HG02571 (cell line): Measurements from ENCODE around the gene DLGAP1.

Source experiments
- ATAC-seq: cut with Tn5 transposase; IDR thresholded peaks from one replicate; pipeline ENCODE4 v1.9.1; 2021; ENCODE audit warnings: mild to moderate bottlenecking, moderate library complexity; ENCODE audit not compliant: unreplicated experiment

DLGAP1 gene

GRCh38 chr18:4245456-4245855 is 209.7 kb downstream of the DLGAP1 start:
- no peak for ATAC-seq

- ATAC-seq, result no peak
Measured at GRCh38 chr18:4242431-4243161, 212.5 kb downstream of the DLGAP1 start.

- ATAC-seq, result no peak
Measured at GRCh38 chr18:4241090-4241617, 214.0 kb downstream of the DLGAP1 start.

DNA sequence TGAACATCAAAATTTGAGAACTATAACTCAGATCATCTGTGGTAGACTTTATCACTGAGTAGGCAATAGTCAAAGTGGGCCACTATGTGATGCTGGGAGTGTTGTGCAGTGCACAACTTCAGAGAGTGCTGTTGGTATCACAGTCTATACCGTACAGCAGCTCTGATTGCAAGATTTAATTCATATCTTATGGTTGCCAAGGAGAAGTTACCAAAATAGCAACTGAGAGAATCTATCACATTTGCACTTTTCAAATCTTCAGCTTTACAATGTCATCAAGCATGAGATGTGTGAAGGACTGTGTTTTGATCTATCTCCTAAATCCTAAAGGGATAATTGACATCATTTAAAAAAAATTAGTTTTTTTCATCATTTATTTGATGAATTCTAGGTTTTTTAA is 216.1 kb downstream of the DLGAP1 start:
- no peak for ATAC-seq

DNA sequence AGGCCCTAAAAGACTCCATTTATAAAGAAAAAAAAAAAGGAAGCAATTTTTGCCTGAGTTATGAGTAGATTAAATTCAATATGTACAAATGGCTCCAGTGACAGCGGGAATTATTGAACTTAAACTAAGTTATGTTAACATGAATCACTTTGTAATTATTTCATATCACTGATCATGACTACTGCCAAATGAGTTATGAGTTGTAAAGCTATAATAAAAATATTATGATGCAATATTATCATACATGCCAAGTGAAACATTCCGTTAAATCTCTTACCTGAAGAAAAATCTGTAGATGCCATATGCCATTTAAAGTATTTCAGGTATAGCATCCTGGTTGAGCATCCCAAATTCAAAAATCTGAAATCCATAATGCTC is 217.5 kb downstream of the DLGAP1 start:
- no peak for ATAC-seq

- ATAC-seq, result no peak
Measured at GRCh38 chr18:4236940-4237663, 218.0 kb downstream of the DLGAP1 start.

GRCh38 chr18:4233468-4233867 is 221.6 kb downstream of the DLGAP1 start:
- ATAC-seq, result no peak

- no peak for ATAC-seq
Measured at GRCh38 chr18:4232656-4233055, 222.5 kb downstream of the DLGAP1 start.

GRCh38 chr18:4231260-4231659 is 223.8 kb downstream of the DLGAP1 start:
- no peak for ATAC-seq

- ATAC-seq, result no peak
Measured at GRCh38 chr18:4230450-4231168, 224.5 kb downstream of the DLGAP1 start.

DNA sequence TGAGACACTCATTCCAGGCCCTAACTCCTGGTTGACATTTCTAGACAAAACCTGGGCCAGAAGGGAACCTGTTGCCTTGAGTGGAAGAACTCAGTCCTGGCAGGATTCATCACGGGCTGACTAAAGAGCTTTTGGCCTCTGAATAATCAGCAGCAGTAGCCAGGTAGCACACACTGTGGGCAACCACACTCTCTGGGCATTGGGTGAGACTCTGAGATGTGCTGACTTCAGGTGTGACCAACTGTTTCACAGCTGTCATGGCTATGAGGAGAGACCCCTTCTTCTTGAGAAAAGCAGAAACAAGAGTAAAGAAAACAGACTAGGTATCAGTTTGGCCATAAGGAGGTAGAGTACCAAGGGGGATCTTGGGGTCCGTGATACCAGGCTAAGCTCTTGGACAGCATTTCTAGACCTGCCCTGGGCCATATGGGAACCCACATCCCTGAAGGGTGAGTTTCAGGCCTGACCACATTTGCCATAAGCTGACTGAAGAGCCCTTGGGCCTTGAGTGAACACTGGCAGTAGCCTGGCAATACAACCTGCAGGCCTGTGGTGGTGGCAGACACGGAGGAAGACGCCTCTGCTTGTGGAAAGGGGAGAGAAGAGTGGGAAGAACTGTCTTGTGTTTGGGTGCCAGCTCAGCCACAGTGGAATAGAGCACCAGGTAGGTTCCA is 230.9 kb downstream of the DLGAP1 start:
- ATAC-seq, result no peak

GRCh38 chr18:4211111-4211837 is 243.8 kb downstream of the DLGAP1 start:
- no peak for ATAC-seq

GRCh38 chr18:4208366-4208765 is 246.7 kb downstream of the DLGAP1 start:
- ATAC-seq, result no peak

DNA sequence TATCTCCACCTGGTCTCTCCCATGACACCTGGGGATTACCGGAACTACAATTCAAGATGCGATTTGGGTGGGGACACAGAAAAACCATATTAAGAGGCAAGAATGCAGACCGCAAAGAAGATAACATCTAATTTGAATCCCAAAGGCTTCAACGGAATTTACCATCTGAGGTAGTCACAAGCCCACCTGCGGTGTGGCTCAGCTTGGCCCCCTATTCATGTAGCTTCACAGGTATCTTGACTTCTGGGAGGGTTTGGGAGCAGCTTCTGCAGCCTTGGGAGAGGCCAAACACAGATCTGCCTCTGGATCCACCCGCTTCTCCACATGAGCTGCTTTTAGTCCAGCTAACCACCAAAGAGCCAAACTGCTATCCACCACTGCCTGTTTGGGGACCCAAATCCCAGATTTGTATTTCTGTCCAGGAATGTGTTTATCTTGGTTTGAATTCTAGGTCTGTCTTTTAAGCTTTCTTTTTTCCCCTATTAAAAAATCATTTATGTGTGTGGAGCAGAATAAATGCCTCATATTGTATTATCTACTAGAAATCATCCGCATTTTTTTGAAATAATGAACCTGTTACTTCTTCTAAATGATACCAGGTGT is 247.6 kb downstream of the DLGAP1 start:
- no peak for ATAC-seq

DNA sequence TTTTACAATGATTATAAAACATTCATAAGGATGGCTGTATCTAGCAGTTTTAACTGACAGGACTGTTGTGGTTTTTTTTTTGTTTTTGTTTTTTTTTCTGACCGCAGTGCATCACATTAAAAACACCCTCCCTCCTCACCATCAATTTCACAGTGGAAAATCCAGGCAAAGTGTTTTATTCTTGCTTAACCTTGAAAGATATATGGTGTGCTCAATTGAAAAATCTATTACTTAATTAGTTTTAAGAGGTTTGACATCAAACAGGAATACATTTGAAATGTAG is 250.7 kb downstream of the DLGAP1 start:
- ATAC-seq, result no peak

GRCh38 chr18:4203568-4204437 is 251.3 kb downstream of the DLGAP1 start:
- ATAC-seq, result no peak

GRCh38 chr18:4200399-4200798 is 254.7 kb downstream of the DLGAP1 start:
- ATAC-seq, result no peak

- ATAC-seq, result no peak
Measured at GRCh38 chr18:4198956-4199355, 256.2 kb downstream of the DLGAP1 start.

DNA sequence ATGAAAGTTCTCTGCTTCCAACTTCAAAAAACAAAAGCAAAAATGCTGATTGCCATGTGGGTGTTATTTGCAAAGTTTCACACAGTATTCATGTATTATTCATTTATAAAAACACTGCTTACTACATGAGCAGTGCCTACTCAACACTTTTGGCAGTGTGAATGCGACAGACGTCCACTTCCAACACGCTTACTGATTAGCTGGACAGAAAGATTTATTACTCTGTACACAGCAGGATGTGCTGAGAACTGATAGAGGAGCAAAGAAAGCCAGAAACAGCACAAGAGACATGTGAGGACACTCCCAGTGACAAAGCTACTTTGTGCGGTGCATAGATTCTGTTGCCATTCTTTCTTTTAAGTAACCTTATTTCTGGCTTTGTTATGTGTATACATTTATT is 258.8 kb downstream of the DLGAP1 start:
- no peak for ATAC-seq
